Measurements from ENCODE around the gene PDE3A. TPM values are rescaled to one million over a fixed set of nuclear protein-coding genes. Genes with fewer than 3 reads are reported as not detected.

PDE3A gene
- total RNA-seq, 1 donor from 2014 or later: 1.3 TPM

GRCh38 chr12:20716985-20717384 lies 348.6 kb downstream of the PDE3A start:
- no peaks in the 10 kb centered on the region for H3K36me3 Mint-ChIP-seq (ENCODE audit: unreplicated experiment)
- H3K4me3 Mint-ChIP-seq (ENCODE audit: unreplicated experiment): no peak overlapping the region
- DNase-seq: no peak
- no peaks in the 10 kb centered on the region for H3K4me1 Mint-ChIP-seq (ENCODE audit: low read depth, unreplicated experiment)
- H3K9me3 Mint-ChIP-seq (ENCODE audit: unreplicated experiment): no peaks in the 10 kb centered on the region
- H3K27ac Mint-ChIP-seq (ENCODE audit: unreplicated experiment): no peak overlapping the region
- TF ChIP-seq CTCF (IDR thresholded peaks at IDR 0.05; ENCODE audit: partially characterized antibody, unreplicated experiment): no peak
- no peaks in the 10 kb centered on the region for H3K27me3 Mint-ChIP-seq (ENCODE audit: unreplicated experiment)

- Mint-ChIP-seq H3K36me3 (ENCODE audit: unreplicated experiment) (no peaks in the 10 kb centered on the region), H3K4me3 (ENCODE audit: unreplicated experiment) (no peak overlapping the region), H3K27me3 (ENCODE audit: unreplicated experiment) (no peaks in the 10 kb centered on the region), H3K27ac (ENCODE audit: unreplicated experiment) (no peak overlapping the region), H3K9me3 (ENCODE audit: unreplicated experiment) (no peaks in the 10 kb centered on the region), H3K4me1 (ENCODE audit: low read depth, unreplicated experiment) (no peaks in the 10 kb centered on the region)
- no peak for TF ChIP-seq CTCF (IDR thresholded peaks at IDR 0.05; ENCODE audit: partially characterized antibody, unreplicated experiment)
- DNase-seq: no peak
Measured at GRCh38 chr12:20718294-20718693, 350.0 kb downstream of the PDE3A start.

- TF ChIP-seq CTCF (IDR thresholded peaks at IDR 0.05; ENCODE audit: partially characterized antibody, unreplicated experiment): no peak
- Mint-ChIP-seq H3K4me3 (ENCODE audit: unreplicated experiment) (no peak overlapping the region), H3K36me3 (ENCODE audit: unreplicated experiment) (no peaks in the 10 kb centered on the region), H3K4me1 (ENCODE audit: low read depth, unreplicated experiment) (no peaks in the 10 kb centered on the region), H3K27me3 (ENCODE audit: unreplicated experiment) (no peaks in the 10 kb centered on the region), H3K27ac (ENCODE audit: unreplicated experiment) (no peak overlapping the region), H3K9me3 (ENCODE audit: unreplicated experiment) (no peaks in the 10 kb centered on the region)
- no peak for DNase-seq
Measured at GRCh38 chr12:20722142-20722541, 353.8 kb downstream of the PDE3A start.

- no peak for DNase-seq
- Mint-ChIP-seq H3K27ac (ENCODE audit: unreplicated experiment) (no peak overlapping the region), H3K36me3 (ENCODE audit: unreplicated experiment) (no peaks in the 10 kb centered on the region), H3K4me1 (ENCODE audit: low read depth, unreplicated experiment) (no peaks in the 10 kb centered on the region), H3K4me3 (ENCODE audit: unreplicated experiment) (no peak overlapping the region), H3K9me3 (ENCODE audit: unreplicated experiment) (no peaks in the 10 kb centered on the region), H3K27me3 (ENCODE audit: unreplicated experiment) (no peaks in the 10 kb centered on the region)
- TF ChIP-seq CTCF (IDR thresholded peaks at IDR 0.05; ENCODE audit: partially characterized antibody, unreplicated experiment): no peak
Measured at GRCh38 chr12:20731274-20731673, 362.9 kb downstream of the PDE3A start.

Data from glutamatergic neuron (in vitro differentiated cells).